GM12874 (cell line): ENCODE measurements around the gene DNAJB8.

Source experiments
- TF ChIP-seq, protein P1 (sequence below): IDR thresholded peaks from 2 replicates; pipeline ENCODE4 v1.5.1; 2011; ENCODE audit warnings: low read depth, mild to moderate bottlenecking, control low read depth, low read length, moderate library complexity; ENCODE audit not compliant: insufficient read depth

DNAJB8 gene

GRCh38 chr3:128415200-128415772, 51.4 kb downstream of the DNAJB8 start:
- TF ChIP-seq, protein P1, sequence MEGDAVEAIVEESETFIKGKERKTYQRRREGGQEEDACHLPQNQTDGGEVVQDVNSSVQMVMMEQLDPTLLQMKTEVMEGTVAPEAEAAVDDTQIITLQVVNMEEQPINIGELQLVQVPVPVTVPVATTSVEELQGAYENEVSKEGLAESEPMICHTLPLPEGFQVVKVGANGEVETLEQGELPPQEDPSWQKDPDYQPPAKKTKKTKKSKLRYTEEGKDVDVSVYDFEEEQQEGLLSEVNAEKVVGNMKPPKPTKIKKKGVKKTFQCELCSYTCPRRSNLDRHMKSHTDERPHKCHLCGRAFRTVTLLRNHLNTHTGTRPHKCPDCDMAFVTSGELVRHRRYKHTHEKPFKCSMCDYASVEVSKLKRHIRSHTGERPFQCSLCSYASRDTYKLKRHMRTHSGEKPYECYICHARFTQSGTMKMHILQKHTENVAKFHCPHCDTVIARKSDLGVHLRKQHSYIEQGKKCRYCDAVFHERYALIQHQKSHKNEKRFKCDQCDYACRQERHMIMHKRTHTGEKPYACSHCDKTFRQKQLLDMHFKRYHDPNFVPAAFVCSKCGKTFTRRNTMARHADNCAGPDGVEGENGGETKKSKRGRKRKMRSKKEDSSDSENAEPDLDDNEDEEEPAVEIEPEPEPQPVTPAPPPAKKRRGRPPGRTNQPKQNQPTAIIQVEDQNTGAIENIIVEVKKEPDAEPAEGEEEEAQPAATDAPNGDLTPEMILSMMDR, result no peak

GRCh38 chr3:128413413-128414205, 53.1 kb downstream of the DNAJB8 start:
- TF ChIP-seq, protein P1, result no peak

GRCh38 chr3:128413003-128413370, 53.7 kb downstream of the DNAJB8 start:
- TF ChIP-seq, protein P1, result no peak
